Stimulated activated memory B cell treated with anti-CD40 and anti-IgM and Interleukin-4, amounts not matched to agents 10 μg/mL and 1 μg/mL and 100 μg/mL, for 72 hours (primary cell): ENCODE results near the gene DNAH2.

Source experiments
- ATAC-seq: fragments of 150-1000 bp; cut with Tn5 transposase; 2 replicates; pipeline ENCODE4 v1.10.0; 2021
- H3K27ac Mint-ChIP-seq: one replicate; pipeline ENCODE4 v1.8.0; 2022; ENCODE audit warnings: mild to moderate bottlenecking, mixed read lengths
- H3K27me3 Mint-ChIP-seq: one replicate; pipeline ENCODE4 v1.8.0; 2022; ENCODE audit warnings: mixed read lengths
- H3K36me3 Mint-ChIP-seq: one replicate; pipeline ENCODE4 v1.8.0; 2022; ENCODE audit warnings: mixed read lengths
- H3K4me1 Mint-ChIP-seq: one replicate; pipeline ENCODE4 v1.8.0; 2022; ENCODE audit warnings: mixed read lengths
- H3K4me3 Mint-ChIP-seq: one replicate; pipeline ENCODE4 v1.8.0; 2022; ENCODE audit warnings: mild to moderate bottlenecking, moderate library complexity, mixed read lengths
- H3K9me3 Mint-ChIP-seq: one replicate; pipeline ENCODE4 v1.8.0; 2022; ENCODE audit warnings: mixed read lengths

The DNAH2 gene

DNA sequence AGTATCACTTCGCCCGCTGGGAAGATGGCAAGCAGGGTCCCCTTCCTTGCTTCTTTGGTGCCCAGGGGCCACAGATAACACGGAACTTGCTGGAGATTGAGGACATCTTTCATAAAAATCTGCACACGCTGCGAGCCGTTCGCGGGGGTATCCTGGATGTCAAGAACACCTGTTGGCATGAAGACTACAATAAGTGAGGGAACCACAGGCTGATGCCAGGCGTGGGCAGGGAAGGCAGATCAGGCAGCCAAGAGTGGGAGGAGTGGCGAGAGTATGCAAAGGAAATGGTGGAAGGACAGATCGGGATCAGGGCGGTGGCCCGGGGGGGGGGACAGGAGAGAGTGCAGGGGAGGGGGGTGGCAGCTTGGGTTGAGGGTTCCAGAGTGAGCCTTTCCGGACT, 22.2 kb downstream of the DNAH2 start:
- no peak for ATAC-seq
- H3K36me3 Mint-ChIP-seq: no peaks in the 10 kb centered on the region
- H3K4me1 Mint-ChIP-seq: no peaks in the 10 kb centered on the region

DNA sequence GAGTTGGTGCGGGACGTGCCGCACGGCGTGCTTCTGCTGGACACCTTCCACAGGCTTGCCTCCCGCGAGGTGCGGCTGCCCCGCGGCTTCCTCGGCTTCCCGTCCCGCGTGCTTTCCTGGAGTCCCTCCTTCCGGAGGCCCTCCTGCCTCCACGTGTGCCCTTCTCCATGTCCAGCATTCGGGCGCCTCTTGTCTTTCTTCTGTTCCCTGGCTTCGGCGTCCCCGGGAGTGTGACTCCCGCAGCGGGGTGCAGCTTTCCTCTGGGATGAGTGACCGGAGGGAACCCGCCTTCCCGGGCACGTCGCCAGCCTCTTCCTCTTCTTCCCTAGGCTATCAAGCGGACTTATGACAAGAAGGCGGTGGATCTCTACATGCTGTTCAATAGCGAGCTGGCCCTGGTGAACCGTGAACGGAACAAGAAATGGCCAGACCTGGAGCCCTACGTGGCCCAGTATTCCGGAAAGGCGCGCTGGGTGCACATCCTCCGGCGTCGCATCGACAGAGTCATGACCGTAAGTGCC, 23.0 kb downstream of the DNAH2 start:
- Mint-ChIP-seq H3K4me1 (no peaks in the 10 kb centered on the region), H3K4me3 (no peak overlapping the region), H3K36me3 (no peaks in the 10 kb centered on the region), H3K27ac (no peak overlapping the region), H3K27me3 (peaks cover 59% of the 10 kb centered on the region), H3K9me3 (no peaks in the 10 kb centered on the region)
- ATAC-seq: no peak

More for the DNA sequence above, 22.2 kb downstream of the DNAH2 start:
- H3K27me3 Mint-ChIP-seq: peaks cover 59% of the 10 kb centered on the region
- no peak overlapping the region for H3K4me3 Mint-ChIP-seq
- H3K27ac Mint-ChIP-seq: no peak overlapping the region
- no peaks in the 10 kb centered on the region for H3K9me3 Mint-ChIP-seq

DNA sequence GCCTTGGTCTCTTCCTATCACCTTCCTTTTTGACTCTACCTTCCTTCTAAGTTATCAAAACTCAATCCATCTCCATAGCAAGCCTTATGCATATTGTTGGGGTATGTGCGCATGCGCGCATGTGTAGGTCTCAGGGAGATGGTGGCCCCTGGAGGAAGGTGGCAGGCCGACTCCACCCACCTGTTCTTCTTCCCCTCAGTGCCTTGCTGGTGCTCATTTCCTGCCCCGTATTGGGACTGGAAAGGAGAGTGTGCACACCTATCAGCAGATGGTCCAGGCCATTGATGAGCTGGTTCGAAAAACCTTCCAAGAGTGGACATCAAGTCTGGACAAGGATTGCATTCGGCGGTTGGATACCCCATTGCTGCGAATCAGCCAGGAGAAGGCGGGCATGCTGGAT, 25.2 kb downstream of the DNAH2 start:
- Mint-ChIP-seq H3K9me3 (no peaks in the 10 kb centered on the region), H3K36me3 (no peaks in the 10 kb centered on the region), H3K27ac (no peak overlapping the region), H3K27me3 (peaks cover 40% of the 10 kb centered on the region), H3K4me3 (no peak overlapping the region), H3K4me1 (no peaks in the 10 kb centered on the region)
- ATAC-seq: no peak

GRCh38 chr17:7744416-7744815, 26.9 kb downstream of the DNAH2 start:
- H3K9me3 Mint-ChIP-seq: no peaks in the 10 kb centered on the region
- H3K27me3 Mint-ChIP-seq: peaks cover 38% of the 10 kb centered on the region
- no peaks in the 10 kb centered on the region for H3K36me3 Mint-ChIP-seq
- ATAC-seq: no peak
- H3K4me1 Mint-ChIP-seq: no peaks in the 10 kb centered on the region
- H3K27ac Mint-ChIP-seq: no peak overlapping the region
- H3K4me3 Mint-ChIP-seq: no peak overlapping the region

GRCh38 chr17:7745748-7746470, 28.4 kb downstream of the DNAH2 start:
- no peaks in the 10 kb centered on the region for H3K4me1 Mint-ChIP-seq
- H3K36me3 Mint-ChIP-seq: peaks cover 5% of the 10 kb centered on the region

DNA sequence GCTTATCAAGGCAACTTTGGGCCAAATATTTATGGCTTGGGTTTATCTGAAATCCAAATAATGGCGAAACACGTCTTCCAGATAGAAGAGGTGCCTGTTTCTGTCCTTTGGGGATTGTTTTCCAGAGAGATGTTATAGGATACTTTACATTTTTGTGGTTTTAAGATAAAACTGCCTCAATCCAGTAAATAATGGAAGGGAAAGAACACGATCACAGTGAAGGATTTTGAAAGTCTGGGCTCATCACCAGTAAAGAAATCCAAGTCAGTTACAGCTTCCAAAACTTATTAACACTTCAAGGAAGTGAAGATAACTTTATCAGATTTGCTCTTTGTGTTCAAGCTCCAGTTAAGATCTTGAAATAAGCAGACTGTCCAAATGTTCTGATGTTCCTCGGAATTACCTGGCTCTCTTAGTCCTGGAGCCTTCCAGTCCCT, 30.1 kb downstream of the DNAH2 start:
- Mint-ChIP-seq H3K36me3 (peaks cover 5% of the 10 kb centered on the region), H3K9me3 (peaks cover 4% of the 10 kb centered on the region), H3K27ac (no peak overlapping the region), H3K4me3 (no peak overlapping the region), H3K4me1 (no peaks in the 10 kb centered on the region), H3K27me3 (peaks cover 24% of the 10 kb centered on the region)
- no peak for ATAC-seq

More at GRCh38 chr17:7745748-7746470, 28.4 kb downstream of the DNAH2 start:
- Mint-ChIP-seq H3K27ac (no peak overlapping the region), H3K27me3 (peaks cover 36% of the 10 kb centered on the region), H3K4me3 (no peak overlapping the region), H3K9me3 (peaks cover 4% of the 10 kb centered on the region)
- ATAC-seq: no peak

DNA sequence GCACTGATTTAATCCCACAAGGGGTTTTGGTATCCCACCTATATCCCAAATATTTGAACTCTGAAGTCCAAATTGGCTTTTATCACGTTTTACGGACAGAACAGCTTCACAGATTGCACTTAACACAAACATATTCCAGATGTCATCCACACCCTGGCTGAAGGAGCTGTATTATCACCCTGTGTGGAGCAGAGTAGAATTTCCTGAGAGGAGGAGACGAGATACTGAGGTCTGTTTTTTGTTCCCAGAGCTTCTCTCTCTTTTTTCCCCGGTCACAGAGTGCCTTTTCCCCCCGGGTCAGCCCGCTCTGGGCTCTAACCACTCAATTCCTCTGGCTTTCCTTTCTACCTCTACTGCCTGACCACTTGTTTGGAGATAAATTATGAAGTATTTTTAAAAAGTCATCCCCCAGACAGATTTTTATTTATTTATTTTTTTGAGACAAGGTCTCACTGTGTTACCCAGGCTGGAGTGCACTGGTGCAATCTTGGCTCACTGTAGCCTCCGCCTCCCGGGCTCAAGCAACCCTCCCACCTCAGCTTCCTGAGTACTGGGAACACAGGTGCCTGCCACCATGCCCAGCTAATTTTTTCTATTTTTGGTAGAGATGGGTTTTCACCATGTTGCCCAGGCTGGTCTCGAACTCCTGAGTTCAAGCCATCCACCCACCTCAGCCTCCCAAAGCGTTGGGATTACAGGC, 30.7 kb downstream of the DNAH2 start:
- H3K4me1 Mint-ChIP-seq: no peaks in the 10 kb centered on the region
- H3K36me3 Mint-ChIP-seq: peaks cover 5% of the 10 kb centered on the region
- no peak for ATAC-seq
- H3K4me3 Mint-ChIP-seq: no peak overlapping the region
- H3K27me3 Mint-ChIP-seq: peaks cover 24% of the 10 kb centered on the region
- H3K9me3 Mint-ChIP-seq: peaks cover 4% of the 10 kb centered on the region
- H3K27ac Mint-ChIP-seq: no peak overlapping the region

DNA sequence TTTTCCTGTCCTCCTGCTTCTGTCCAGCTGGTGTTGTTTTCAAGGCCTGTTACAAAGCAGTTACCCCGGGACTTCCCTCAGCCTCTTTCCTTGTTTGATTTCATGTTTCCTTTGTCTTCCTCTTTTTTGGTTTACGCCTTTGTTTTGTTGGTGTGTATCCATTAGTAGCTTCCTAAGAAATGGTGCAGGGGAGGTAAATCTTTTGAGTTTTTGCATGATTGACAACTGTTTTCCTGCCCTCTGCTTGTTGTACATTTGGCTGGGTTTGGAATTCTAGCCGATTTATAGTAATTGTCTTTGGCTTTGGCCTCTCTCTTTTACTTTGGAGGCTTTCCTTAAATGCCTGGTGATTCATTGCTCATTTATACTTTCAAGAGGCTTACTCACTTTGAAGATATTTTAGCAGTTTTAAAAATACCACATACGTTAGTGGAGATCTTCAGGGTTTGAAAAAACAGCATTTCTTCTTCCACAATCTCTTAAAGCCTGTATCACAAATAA, 32.8 kb downstream of the DNAH2 start:
- no peak for ATAC-seq
- no peak overlapping the region for H3K4me3 Mint-ChIP-seq

DNA sequence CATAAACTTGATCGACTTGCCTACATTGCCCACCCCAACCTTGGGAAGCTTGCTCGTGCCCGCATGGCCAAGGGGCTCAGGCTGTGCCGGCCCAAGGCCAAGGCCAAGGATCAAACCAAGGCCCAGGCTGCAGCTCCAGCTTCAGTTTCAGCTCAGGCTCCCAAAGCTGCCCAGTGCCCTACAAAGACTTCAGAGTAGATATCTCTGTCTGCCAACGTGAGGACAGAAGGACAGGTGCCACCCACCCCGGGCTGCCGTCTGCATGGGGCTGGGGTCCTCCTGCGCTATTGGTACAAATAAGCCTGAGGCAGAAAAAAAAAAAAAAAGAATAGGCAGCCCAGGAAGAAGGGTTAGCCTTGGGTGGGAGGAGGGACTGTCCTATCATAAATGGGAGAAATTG, 37.1 kb downstream of the DNAH2 start:
- peaks cover 5% of the 10 kb centered on the region for H3K36me3 Mint-ChIP-seq
- H3K27me3 Mint-ChIP-seq: peaks cover 40% of the 10 kb centered on the region
- no peak overlapping the region for H3K27ac Mint-ChIP-seq
- H3K4me3 Mint-ChIP-seq: no peak overlapping the region
- no peaks in the 10 kb centered on the region for H3K4me1 Mint-ChIP-seq
- no peak for ATAC-seq
- H3K9me3 Mint-ChIP-seq: peaks cover 4% of the 10 kb centered on the region

More for the DNA sequence above, 32.8 kb downstream of the DNAH2 start:
- no peak overlapping the region for H3K27ac Mint-ChIP-seq
- H3K27me3 Mint-ChIP-seq: peaks cover 41% of the 10 kb centered on the region
- H3K4me1 Mint-ChIP-seq: no peaks in the 10 kb centered on the region
- peaks cover 4% of the 10 kb centered on the region for H3K9me3 Mint-ChIP-seq
- H3K36me3 Mint-ChIP-seq: peaks cover 5% of the 10 kb centered on the region

GRCh38 chr17:7755095-7755890, 37.7 kb downstream of the DNAH2 start:
- H3K9me3 Mint-ChIP-seq: peaks cover 1% of the 10 kb centered on the region
- H3K36me3 Mint-ChIP-seq: peaks cover 2% of the 10 kb centered on the region
- no peak overlapping the region for H3K4me3 Mint-ChIP-seq
- peaks cover 33% of the 10 kb centered on the region for H3K27me3 Mint-ChIP-seq
- no peak for ATAC-seq
- H3K27ac Mint-ChIP-seq: no peak overlapping the region
- no peaks in the 10 kb centered on the region for H3K4me1 Mint-ChIP-seq

DNA sequence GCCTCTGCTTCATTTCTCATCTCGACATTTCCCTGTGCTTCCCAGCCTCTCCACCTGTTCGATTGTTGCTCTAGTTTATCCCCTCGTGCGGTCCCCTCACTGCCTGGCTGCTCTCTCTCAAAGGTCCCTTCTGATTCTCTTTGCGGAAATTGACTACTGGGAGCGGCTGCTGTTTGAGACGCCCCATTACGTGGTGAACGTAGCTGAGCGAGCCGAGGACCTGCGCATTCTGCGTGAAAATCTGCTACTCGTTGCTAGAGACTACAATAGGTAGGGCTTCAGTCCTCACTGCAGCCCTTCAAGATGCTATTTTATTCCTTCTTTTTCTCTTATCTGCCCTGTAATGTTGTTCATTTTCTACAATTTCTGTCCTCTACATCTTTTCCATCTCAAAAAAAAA, 39.4 kb downstream of the DNAH2 start:
- H3K4me3 Mint-ChIP-seq: no peak overlapping the region
- H3K9me3 Mint-ChIP-seq: no peaks in the 10 kb centered on the region
- no peaks in the 10 kb centered on the region for H3K36me3 Mint-ChIP-seq
- no peak overlapping the region for H3K27ac Mint-ChIP-seq
- peaks cover 29% of the 10 kb centered on the region for H3K27me3 Mint-ChIP-seq
- no peaks in the 10 kb centered on the region for H3K4me1 Mint-ChIP-seq
- no peak for ATAC-seq

DNA sequence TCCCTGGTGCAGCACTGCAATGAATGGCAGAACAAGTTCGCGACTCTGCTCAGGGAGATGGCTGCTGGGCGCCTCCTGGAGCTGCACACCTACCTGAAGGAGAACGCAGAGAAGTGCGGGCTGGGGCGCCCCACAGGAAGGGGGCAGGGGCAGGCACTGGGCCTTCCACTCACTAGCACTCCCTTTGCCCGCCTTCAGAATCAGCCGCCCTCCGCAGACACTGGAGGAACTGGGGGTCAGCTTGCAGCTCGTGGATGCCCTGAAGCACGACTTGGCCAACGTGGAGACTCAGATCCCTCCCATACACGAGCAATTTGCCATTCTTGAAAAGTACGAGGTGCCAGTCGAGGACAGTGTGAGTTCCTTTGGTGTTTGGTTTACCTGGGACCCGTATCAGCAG, 46.4 kb downstream of the DNAH2 start:
- no peaks in the 10 kb centered on the region for H3K9me3 Mint-ChIP-seq
- no peak overlapping the region for H3K27ac Mint-ChIP-seq
- H3K4me1 Mint-ChIP-seq: no peaks in the 10 kb centered on the region
- ATAC-seq: no peak
- no peak overlapping the region for H3K4me3 Mint-ChIP-seq
- no peaks in the 10 kb centered on the region for H3K36me3 Mint-ChIP-seq
- peaks cover 16% of the 10 kb centered on the region for H3K27me3 Mint-ChIP-seq

DNA sequence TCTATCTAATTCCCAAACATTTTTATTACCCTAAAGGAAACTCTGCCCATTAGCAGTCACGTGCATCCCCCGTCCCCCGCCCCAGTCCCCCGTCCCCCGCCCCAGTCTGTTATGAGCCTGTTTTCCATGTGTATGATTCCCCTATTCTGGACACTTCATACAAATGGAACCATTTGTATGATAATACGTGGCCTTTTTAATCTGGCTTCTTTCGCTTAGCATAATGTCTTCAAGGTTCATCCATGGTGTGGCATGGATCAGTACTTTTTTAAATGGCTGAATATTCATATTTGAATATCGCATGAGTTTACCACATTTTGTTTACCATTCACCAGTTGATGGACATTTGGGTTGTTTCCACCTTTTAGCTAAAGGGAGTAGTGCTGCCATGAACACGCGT, 49.5 kb downstream of the DNAH2 start:
- Mint-ChIP-seq H3K27ac (no peak overlapping the region), H3K27me3 (peaks cover 41% of the 10 kb centered on the region)
- no peak for ATAC-seq

GRCh38 chr17:7767405-7768021, 50.0 kb downstream of the DNAH2 start:
- H3K9me3 Mint-ChIP-seq: no peaks in the 10 kb centered on the region
- ATAC-seq: no peak
- no peaks in the 10 kb centered on the region for H3K4me1 Mint-ChIP-seq
- no peak overlapping the region for H3K4me3 Mint-ChIP-seq
- no peaks in the 10 kb centered on the region for H3K36me3 Mint-ChIP-seq
- H3K27me3 Mint-ChIP-seq: peaks cover 41% of the 10 kb centered on the region
- H3K27ac Mint-ChIP-seq: no peak overlapping the region

More for the DNA sequence above, 49.5 kb downstream of the DNAH2 start:
- Mint-ChIP-seq H3K4me3 (no peak overlapping the region), H3K36me3 (no peaks in the 10 kb centered on the region), H3K4me1 (no peaks in the 10 kb centered on the region), H3K9me3 (no peaks in the 10 kb centered on the region)

- no peak for ATAC-seq
- no peak overlapping the region for H3K27ac Mint-ChIP-seq
- no peaks in the 10 kb centered on the region for H3K36me3 Mint-ChIP-seq
- H3K4me1 Mint-ChIP-seq: no peaks in the 10 kb centered on the region
- no peaks in the 10 kb centered on the region for H3K9me3 Mint-ChIP-seq
- peaks cover 60% of the 10 kb centered on the region for H3K27me3 Mint-ChIP-seq
- H3K4me3 Mint-ChIP-seq: no peak overlapping the region
Measured at GRCh38 chr17:7769854-7770253, 52.3 kb downstream of the DNAH2 start.
